Fibroblast of gingiva (primary cell): ENCODE data around the gene TJP2.
"Not testable (repeated sequence)": the region's sequence is repeated elsewhere in the genome, so short reads cannot be mapped to it uniquely, and the experiment has no call there.

Experiments used
- DNase-seq: peaks from one replicate; pipeline ENCODE4 v3.0.0-alpha.2; 2011; ENCODE audit warnings: low read depth

Gene TJP2

DNA sequence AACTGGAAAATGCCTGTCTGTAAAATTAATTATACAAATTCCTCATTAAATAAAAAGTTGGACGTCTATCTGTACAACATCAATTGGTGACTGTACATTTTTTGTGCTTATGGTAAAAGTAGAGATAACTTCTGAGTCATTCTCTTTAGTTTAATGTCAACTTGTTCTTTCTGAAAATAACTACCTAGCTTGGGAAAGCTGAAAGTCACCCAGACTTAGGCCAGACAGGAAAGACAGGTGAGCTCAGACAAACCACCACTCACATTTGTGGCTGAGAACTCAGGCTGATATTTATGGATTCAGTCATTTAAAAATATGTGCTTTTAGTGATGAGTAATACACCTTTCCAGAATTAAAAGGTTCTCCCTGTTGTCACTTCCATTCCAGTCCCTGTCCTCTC is 119.1 kb downstream of the TJP2 start:
- DNase-seq = no peak

DNA sequence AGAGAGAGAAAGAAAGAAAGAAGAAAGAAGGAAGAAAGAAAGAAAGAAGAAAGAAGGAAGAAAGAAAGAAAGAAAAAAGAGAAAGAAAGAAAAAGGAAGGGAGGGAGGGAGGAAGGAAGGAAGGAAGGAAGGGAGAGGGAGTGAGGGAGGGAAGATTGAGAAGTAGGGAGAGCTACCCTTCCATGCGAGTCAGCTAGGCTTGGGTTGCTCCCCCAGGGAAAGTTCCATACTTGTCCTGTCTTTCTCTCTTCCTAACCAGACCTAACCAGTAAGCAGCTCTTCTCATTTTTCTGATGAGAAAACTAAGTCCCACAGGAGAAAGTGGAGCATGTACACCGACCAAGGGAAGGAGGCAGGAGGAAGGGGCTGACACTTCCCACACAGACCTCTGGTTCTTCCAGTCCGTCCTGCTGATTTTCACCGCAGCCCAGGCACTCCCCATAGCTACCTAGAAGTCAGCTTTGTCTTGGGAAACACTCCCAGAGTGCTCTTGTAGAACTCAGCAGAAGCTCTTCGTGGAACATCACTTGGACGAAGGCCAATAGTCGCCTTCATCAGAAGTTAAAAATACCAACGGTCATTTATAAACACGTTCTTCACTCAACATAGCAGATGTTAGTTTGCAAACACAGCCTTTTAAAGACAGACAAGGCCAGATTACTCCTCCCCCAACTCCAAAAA is 121.9 kb downstream of the TJP2 start:
- DNase-seq = no peak

DNA sequence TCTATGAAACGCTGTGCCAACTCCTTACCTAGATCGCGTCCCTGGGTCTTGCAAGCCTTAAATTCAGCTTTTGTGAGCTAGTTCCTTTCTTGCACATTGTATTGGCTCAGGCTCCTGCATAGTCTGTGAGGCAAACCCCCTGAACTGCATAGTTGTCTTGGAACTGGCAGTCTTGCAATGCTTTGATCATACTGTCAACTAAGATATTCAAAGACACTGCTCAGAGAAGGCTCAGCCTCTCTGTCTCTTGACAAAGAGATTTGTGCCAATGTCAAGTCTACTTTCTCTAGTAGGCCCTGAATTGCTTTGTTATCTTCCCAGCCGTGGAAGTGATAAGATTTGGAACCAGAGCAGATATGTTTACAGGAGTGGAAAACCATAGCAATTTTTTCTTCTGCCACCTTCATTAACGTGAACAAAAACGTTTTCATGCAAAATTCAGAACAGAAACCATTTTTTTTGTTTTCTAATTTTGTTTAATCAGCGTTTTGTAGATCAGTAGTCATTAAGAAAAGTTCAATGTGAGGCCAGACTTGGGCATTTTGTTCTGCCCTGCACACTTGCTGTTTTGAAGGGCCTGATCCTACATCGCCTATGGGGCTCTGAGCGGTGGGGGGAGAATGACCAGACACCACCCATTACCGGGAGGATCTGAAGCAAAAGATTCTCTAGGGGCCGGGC is 123.4 kb downstream of the TJP2 start:
- DNase-seq = no peak

DNA sequence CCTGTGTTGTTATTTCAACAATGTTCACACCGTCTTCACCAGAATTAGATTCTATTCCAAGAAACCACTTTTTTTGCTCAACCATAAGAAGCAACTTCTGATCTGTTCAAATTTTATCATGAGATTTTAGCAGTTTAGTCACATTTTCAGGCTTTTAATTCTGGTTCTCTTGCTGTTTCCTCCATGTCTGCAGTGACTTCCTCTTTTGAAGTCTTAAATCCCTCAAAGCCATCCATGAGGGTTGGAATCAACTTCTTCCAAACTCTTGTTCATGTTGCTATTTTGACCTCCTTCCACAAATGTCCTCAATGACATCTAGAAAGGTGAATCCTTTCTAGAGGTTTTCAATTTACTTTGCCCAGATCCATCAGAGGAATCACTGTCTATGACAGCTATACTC is 125.2 kb downstream of the TJP2 start:
- no peak for DNase-seq

DNA sequence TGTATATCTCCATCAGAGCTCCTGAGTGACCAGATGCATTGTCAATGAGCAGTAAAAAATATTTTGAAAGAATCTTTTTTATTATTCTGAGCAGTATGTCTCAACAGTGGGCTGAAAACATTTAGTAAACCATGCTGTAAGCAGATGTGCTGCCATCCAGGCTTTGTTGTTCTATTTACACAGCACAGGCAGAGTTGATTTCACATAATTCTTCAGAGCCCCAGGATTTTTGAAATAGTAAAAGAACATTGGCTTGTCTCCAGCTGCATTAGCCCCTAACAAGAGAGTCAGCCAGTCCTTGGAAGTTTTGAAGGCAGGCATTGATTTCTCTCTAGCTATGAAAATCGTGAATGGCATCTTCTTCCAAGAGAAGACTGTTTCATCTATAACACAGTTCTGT is 125.7 kb downstream of the TJP2 start:
- peak; percentile 7 for DNase-seq

- no peak for DNase-seq
Measured at GRCh38 chr9:69303331-69303730, 129.3 kb downstream of the TJP2 start.

DNA sequence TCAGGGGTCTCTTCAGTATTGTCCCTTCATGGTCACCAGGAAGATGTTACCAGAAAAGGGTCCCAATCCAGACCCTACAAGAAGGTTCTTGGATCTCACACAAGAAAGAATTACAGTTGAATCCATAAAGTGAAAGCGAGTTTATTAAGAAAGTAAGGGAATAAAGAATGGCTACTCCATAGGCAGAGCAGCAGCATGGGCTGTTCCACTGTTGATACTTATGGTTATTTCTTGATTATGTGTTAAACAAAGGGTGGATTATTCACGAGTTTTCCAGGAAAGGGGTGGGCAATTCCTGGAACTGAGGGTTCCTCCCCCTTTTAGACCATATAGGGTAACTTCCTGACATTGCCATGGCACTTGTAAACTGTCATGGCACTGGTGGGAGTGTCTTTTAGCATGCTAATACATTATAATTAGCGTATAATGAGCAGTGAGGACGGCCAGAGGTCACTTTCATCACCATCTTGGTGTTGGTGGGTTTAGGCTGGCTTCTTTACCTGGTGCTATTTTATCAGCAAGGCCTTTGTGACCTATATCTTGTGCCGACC is 132.9 kb downstream of the TJP2 start:
- DNase-seq = not testable (repeated sequence)

GRCh38 chr9:69307446-69308205 is 133.5 kb downstream of the TJP2 start:
- peak; percentile 36 for DNase-seq

DNA sequence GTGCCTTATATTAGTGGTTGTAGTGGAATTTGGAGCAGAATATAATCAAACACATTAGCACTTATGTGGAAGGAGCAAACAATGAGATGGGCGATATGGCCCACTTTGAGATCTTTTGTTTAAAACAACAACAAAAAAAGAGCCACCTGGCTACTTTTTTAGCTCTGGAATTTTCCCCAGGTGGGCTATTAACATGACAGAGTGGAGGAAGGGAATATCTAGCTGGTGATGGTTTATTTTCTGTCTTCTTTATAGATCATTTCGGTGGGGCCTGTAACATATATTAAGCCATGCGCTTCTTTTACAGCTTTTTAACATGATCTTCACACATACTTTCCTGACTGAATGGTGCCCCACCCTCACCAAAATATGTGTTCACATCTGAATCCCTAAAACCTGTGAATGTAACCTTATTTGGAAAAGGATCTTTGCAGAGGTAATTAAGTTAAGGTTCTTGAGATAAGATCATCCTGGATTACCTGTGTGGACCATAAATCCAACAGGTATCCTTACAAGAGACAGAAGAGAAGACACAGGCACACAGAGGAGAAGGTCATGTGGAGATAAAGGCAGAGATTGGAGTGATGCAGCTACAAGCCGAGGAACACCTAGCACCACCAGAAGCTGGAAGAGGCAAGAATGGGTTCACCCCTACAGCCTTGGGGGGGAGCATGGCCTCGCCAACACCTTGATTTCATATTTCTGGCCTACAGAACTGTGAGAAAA is 134.3 kb downstream of the TJP2 start:
- DNase-seq = no peak

DNA sequence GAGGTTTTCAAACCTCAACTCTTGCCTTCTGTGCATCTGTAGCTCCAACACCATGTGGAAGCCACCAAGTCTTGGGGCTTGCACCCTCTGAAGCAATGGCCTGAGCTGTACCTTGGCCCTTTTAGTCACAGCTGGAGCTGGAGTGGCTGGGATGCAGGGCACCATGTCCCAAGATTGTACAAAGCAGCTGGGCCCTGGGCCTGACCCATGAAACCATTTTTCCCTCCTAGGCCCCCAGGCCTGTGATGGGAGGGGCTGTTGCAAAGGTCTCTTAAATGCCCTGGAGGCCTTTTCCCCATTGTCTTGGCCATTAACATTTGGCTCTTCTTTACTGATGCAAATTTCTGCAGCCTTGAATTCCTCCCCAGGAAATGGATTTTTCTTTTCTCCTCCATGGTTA is 139.1 kb downstream of the TJP2 start:
- no peak for DNase-seq

DNA sequence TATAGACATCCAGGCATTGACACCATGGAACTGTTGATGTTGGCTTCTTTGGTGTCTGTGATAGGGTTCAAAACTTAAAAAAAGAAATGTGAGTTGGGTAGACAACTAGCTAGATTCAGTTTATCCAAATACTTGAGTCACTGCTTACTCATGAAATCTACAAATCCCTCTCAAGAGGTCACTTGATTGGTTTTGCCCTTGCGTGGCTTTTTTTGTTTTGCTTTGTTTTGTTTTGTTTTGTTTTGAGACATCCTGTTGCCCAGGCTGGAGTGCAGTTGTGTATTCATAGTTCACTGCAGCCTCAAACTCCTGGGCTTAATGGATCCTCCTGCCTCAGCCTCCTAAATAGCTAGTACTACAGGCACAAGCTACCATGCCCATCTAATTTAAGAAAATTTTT is 140.5 kb downstream of the TJP2 start:
- DNase-seq = no peak

- no peak for DNase-seq
Measured at GRCh38 chr9:69317081-69317480, 143.0 kb downstream of the TJP2 start.

GRCh38 chr9:69317894-69318293 is 143.8 kb downstream of the TJP2 start:
- DNase-seq = no peak

DNA sequence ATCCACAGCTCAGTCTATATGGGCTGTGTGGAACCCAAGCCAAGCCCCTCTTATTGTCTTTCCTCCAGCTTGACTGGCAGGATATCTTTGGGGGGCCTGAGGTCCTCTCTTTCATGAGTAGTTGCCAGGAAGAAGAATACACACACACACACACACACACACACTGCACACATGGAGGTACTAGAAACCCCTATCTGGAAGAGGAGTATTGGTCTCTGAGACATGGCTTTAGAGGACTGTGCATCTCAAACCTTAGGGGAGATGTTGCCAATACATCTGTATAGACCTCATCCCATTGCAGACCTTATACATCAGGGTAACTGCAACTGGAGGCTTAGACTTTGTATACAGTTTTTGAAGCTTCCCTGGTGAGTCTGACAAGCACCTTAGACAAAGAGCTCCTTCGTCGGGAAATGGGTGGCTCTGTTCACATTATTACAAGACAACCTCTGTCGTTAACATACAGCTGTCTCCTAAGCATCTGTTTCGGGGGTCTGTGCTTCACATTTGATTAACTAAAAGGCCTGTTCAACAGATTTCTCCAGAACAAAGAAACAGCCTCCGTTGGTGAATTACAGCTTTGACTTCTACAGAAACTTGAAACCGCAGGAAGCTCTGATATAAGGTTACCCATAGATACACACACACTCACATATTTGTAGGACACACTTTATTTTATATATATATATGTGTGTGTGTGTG is 145.4 kb downstream of the TJP2 start:
- no peak for DNase-seq

- DNase-seq = no peak
Measured at GRCh38 chr9:69322256-69322655, 148.2 kb downstream of the TJP2 start.

DNA sequence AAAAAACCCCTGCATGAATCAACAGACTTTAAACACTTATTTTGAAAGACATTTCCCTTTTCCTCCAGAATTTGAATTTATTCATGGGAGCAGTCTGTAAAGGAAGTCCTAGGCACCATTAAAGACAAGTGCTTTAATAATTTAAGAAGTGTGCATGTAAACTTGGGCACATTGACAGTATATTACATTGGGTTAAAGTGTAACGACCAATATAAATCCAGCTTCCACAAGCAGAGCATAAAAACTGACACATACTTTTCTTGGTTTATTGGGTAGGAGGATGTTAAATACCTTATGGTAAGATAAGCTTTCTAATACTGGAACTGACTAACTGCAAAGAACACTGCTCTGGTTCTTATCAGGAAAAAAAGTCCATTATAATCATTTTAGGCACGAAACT is 149.8 kb downstream of the TJP2 start:
- no peak for DNase-seq
